Lower lobe of right lung (tissue), 2 donors: ENCODE measurements around the gene NINL. TPM values are rescaled to one million over a fixed set of nuclear protein-coding genes. Genes with fewer than 3 reads are reported as not detected.
A peak's percentile ranks its signal among the peaks of the same experiment; 100 is the strongest.
"Not testable (repeated sequence)": the region's sequence is repeated elsewhere in the genome, so short reads cannot be mapped to it uniquely, and the experiment has no call there.

Experiments
- ATAC-seq, 2 donors: fragments of 200-7000 bp; cut with Tn5 transposase; one replicate each; pipeline ENCODE4 v1.9.1; 2020 to 2022; ENCODE audit warnings: mild to moderate bottlenecking in 2 of 2, moderate library complexity in 2 of 2
- DNase-seq: peaks from one replicate; pipeline ENCODE4 v3.0.0-alpha.2; 2020
- H3K27ac ChIP-seq: fragments of 200-600 bp; one replicate; pipeline ENCODE4 v1.8.0; 2022
- H3K27me3 ChIP-seq: fragments of 200-600 bp; one replicate; pipeline ENCODE4 v1.8.0; 2022; ENCODE audit warnings: low read depth
- H3K36me3 ChIP-seq: fragments of 200-600 bp; one replicate; pipeline ENCODE4 v1.8.0; 2022; ENCODE audit warnings: mild to moderate bottlenecking
- H3K4me1 ChIP-seq: fragments of 200-600 bp; one replicate; pipeline ENCODE4 v1.8.0; 2022
- H3K4me3 ChIP-seq: fragments of 200-600 bp; one replicate; pipeline ENCODE4 v1.8.0; 2022; ENCODE audit warnings: mild to moderate bottlenecking
- H3K9me3 ChIP-seq: fragments of 200-600 bp; one replicate; pipeline ENCODE4 v1.8.0; 2022
- intact Hi-C: fragments of 100-400 bp; cut with DNase I; formaldehyde crosslinking; loops from one replicate; pipeline ENCODE4 v1.11.0; 2022
- long read RNA-seq: library from polyadenylated mRNA; unstranded; transcript quantifications from one replicate; pipeline ENCODE4 v2.0.0, GENCODE V29; 2021
- total RNA-seq: library from RNA; stranded (reverse); fragmentation: NEBNext Ultra II Directional; extraction: Animal tissue kit (Norgen Biotek cat#: 25700); gene quantifications from one replicate; pipeline ENCODE4 v1.2.1, GENCODE V29; 2021
- TF ChIP-seq, protein P1 (sequence below): fragments of 200-600 bp; IDR thresholded peaks from one replicate; pipeline ENCODE4 v1.8.0; 2022; ENCODE audit warnings: antibody characterized with exemption, mild to moderate bottlenecking
- donor health status: DM: no; HTN: yes; CAD: no; lungs with severe emphysema.

The NINL gene
- 10.7 TPM for total RNA-seq
- long read RNA-seq, partial matches to known transcripts = 11 of 17 reads
- long read RNA-seq, other reads (novel, unspliced or antisense) = 6 of 17 reads

DNA sequence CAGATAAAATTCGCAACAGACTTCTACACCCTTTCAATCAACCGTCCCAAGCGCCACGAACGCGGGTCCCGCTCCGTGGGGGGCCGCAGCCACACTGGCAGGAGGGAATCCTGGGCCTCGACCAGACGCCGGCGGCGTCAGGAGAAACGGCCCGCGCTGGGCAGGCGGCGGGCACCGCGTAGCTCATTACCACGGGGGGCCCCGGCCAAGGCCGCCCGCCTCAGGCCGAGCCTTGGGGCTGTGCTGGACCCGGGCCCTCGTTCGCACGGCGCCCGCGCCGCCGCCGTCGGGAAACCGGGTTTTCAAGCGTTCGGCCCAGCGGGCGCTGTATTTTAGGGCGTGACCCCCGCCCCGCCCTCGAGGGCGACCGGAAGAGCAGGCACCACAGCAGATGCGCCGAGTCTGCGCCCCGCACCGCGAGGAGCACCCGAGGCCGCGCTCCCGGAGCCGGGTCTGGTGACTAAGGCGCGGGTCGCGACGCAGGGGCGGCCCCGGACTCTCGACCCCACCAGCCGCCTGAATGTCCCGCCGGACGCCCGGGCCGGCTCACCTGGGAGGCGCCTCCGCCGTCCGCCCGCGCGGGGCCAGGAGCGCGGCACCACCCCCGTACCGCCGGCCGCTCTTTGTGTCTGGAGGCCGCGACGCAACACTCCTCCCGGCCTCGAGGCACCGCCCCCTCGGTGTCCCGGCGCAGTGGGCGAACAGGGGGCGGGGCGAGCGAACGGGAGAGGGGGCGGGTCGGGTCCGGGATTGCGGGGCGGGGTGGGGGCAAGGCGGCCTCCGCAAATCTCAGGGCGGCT lies at the start of gene NINL:
TSS of gene NINL (minus strand) at position 627 of the 800 bp plus-strand sequence. CDS start 58,944 bp downstream, outside the sequence.
- Histone ChIP-seq H3K4me1 (no peaks in the 10 kb centered on the region), H3K27ac (peak within 1 kb of the TSS; percentile 77), H3K27me3 (peaks cover 16% of the 10 kb centered on the region), H3K4me3 (peak within 1 kb of the TSS; percentile 72), H3K36me3 (no peaks in the 10 kb centered on the region), H3K9me3 (no peaks in the 10 kb centered on the region)
- ATAC-seq (peak; percentile 90 to 95), DNase-seq (peak; percentile 72)
- intact Hi-C loops = no loop called here
- TF ChIP-seq, protein P1, sequence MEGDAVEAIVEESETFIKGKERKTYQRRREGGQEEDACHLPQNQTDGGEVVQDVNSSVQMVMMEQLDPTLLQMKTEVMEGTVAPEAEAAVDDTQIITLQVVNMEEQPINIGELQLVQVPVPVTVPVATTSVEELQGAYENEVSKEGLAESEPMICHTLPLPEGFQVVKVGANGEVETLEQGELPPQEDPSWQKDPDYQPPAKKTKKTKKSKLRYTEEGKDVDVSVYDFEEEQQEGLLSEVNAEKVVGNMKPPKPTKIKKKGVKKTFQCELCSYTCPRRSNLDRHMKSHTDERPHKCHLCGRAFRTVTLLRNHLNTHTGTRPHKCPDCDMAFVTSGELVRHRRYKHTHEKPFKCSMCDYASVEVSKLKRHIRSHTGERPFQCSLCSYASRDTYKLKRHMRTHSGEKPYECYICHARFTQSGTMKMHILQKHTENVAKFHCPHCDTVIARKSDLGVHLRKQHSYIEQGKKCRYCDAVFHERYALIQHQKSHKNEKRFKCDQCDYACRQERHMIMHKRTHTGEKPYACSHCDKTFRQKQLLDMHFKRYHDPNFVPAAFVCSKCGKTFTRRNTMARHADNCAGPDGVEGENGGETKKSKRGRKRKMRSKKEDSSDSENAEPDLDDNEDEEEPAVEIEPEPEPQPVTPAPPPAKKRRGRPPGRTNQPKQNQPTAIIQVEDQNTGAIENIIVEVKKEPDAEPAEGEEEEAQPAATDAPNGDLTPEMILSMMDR = no peak

- Histone ChIP-seq H3K27me3 (no peaks in the 10 kb centered on the region), H3K36me3 (peaks cover 9% of the 10 kb centered on the region), H3K27ac (no peak overlapping the region), H3K4me3 (no peak overlapping the region), H3K9me3 (peaks cover 6% of the 10 kb centered on the region), H3K4me1 (no peaks in the 10 kb centered on the region)
- intact Hi-C loops = no loop called here
- no peak for DNase-seq
- no peak for ATAC-seq
- TF ChIP-seq, protein P1 = no peak
Measured at GRCh38 chr20:25632940-25633790, 47.8 kb upstream of the NINL start.

DNA sequence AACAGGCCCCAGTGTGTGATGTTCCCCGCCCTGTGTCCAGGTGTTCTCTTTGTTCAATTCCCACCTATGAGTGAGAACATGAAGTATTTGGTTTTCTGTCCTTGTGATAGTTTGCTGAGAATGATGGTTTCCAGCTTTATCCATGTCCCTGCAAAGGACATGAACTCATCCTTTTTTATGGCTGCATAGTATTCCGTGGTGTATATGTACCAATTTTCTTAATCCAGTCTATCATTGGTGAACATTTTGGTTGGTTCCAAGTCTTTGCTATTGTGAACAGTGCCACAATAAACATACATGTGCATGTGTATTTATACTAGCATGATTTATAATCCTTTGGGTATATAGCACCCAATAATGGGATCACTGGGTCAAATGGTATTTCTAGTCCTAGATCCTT lies 45.3 kb upstream of the NINL start:
- H3K9me3 ChIP-seq, H3K4me1 ChIP-seq, H3K27me3 ChIP-seq, ATAC-seq, H3K27ac ChIP-seq, DNase-seq, H3K36me3 ChIP-seq, intact Hi-C loops, H3K4me3 ChIP-seq: not testable (repeated sequence)

DNA sequence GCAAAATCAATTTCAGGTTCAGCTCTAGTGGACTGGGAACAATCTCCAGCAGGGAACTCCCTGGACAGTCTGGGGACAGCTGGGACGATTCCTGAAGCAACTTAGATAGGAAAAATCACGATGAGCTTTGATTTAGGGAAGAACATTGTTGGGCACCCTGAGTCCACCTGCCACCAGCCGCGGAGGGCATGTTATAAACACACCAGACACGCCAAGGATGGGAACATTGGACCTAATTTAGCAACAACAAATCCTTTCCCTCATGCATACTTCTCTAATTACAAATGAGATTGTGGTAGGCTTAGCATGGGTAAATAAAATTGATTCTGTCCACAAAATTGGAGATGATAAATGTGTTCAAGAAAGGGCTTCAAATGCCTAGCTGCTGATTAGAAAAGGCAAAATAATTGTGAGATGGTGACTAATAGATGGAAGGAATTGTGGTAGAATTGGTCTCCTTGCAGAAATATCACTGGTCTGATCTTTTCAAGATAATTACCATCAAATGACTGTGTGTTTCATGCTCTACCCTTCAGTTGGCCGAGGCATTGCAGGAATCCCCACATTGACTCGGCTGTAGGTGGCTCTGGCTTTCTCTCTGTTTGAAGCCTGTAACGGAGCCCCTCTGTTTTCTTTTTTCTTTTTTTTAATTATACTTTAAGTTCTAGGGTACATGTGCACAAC lies 44.6 kb upstream of the NINL start:
- TF ChIP-seq, protein P1 = no peak
- H3K27me3 ChIP-seq = no peaks in the 10 kb centered on the region
- ATAC-seq (no peak), DNase-seq (no peak)
- H3K4me1 ChIP-seq = no peaks in the 10 kb centered on the region
- intact Hi-C loops = no loop called here
- no peak overlapping the region for H3K27ac ChIP-seq
- H3K9me3 ChIP-seq = no peaks in the 10 kb centered on the region
- no peak overlapping the region for H3K4me3 ChIP-seq
- H3K36me3 ChIP-seq = peaks cover 9% of the 10 kb centered on the region

DNA sequence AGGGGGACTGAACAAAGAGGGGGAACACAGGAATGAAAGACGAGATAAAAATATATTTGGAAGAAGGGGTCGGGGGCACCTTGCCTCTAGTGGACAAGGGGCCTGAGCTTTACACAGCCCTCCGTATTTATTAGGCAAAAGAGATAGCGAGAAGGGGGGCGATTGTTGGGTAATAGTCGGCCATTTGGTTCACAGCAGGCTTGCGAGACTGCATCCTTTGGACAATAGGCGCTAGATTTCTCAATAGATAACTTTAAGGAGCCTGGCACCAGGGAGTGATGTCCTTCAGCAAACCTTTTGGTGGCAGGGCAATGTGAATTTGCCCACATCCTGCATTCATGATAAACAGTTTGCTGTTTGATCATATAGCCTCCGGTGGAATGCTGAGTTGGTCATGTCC lies 41.4 kb upstream of the NINL start:
- no peaks in the 10 kb centered on the region for H3K36me3 ChIP-seq
- no peak for ATAC-seq
- H3K4me3 ChIP-seq = no peak overlapping the region
- DNase-seq = no peak
- intact Hi-C loops = no loop called here
- TF ChIP-seq, protein P1 = no peak
- H3K27me3 ChIP-seq = no peaks in the 10 kb centered on the region
- peaks cover 11% of the 10 kb centered on the region for H3K4me1 ChIP-seq
- no peak overlapping the region for H3K27ac ChIP-seq
- H3K9me3 ChIP-seq = no peaks in the 10 kb centered on the region
